SKM-1 treated with dmso at 0.1 percent for 144 hours (cell line): Measurements from ENCODE around the gene CCR5AS.

Source experiments
- DNase-seq: peaks from one replicate; lab custom pipeline; 2025; ENCODE audit not compliant: unreplicated experiment; lab: John Stamatoyannopoulos, UW

CCR5AS gene

GRCh38 chr3:46383211-46383950 is 23.5 kb downstream of the CCR5AS start:
- DNase-seq, result no peak

- no peak for DNase-seq
These were observed 25.2 kb downstream of the CCR5AS start for GRCh38 chr3:46381625-46382024.

GRCh38 chr3:46380471-46381221 is 26.2 kb downstream of the CCR5AS start:
- no peak for DNase-seq

- DNase-seq, result peak; percentile 59
These were observed 28.4 kb downstream of the CCR5AS start for GRCh38 chr3:46378426-46378942.

GRCh38 chr3:46375814-46376213 is 31.1 kb downstream of the CCR5AS start:
- no peak for DNase-seq

- no peak for DNase-seq
These were observed 31.6 kb downstream of the CCR5AS start for GRCh38 chr3:46375218-46375617.

GRCh38 chr3:46374755-46375154 is 32.1 kb downstream of the CCR5AS start:
- DNase-seq, result no peak

- DNase-seq, result peak; percentile 53
These were observed 34.1 kb downstream of the CCR5AS start for GRCh38 chr3:46372492-46373359.

- no peak for DNase-seq
These were observed 35.1 kb downstream of the CCR5AS start for GRCh38 chr3:46371519-46372340.

- peak; percentile 10 for DNase-seq
These were observed 35.9 kb downstream of the CCR5AS start, which contains the start of gene CCR5 for GRCh38 chr3:46370839-46371518. Gene CCR5 (plus strand): TSS chr3:46370946. CDS start chr3:46372903, 1,957 bp downstream.

GRCh38 chr3:46369675-46370132 is 37.2 kb downstream of the CCR5AS start:
- DNase-seq, result no peak

- no peak for DNase-seq
These were observed 37.7 kb downstream of the CCR5AS start for GRCh38 chr3:46369151-46369550.

GRCh38 chr3:46368569-46368968 is 38.3 kb downstream of the CCR5AS start:
- peak; percentile 91 for DNase-seq

GRCh38 chr3:46367811-46368210 is 39.1 kb downstream of the CCR5AS start:
- no peak for DNase-seq

- DNase-seq, result no peak
These were observed 40.9 kb downstream of the CCR5AS start for GRCh38 chr3:46365737-46366524.

- no peak for DNase-seq
These were observed 41.8 kb downstream of the CCR5AS start for GRCh38 chr3:46365041-46365440.

GRCh38 chr3:46361408-46362283 is 45.2 kb downstream of the CCR5AS start:
- peak; percentile 79 for DNase-seq

GRCh38 chr3:46360907-46361306 is 46.0 kb downstream of the CCR5AS start:
- no peak for DNase-seq
